ENCODE results near the gene LCE3C.
"Not testable (repeated sequence)": the region's sequence is repeated elsewhere in the genome, so short reads cannot be mapped to it uniquely, and the experiment has no call there.

LCE3C gene, protein sequence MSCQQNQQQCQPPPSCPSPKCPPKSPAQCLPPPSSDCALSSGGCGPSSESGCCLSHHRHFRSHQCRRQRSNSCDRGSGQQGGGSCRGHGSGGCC

DNA sequence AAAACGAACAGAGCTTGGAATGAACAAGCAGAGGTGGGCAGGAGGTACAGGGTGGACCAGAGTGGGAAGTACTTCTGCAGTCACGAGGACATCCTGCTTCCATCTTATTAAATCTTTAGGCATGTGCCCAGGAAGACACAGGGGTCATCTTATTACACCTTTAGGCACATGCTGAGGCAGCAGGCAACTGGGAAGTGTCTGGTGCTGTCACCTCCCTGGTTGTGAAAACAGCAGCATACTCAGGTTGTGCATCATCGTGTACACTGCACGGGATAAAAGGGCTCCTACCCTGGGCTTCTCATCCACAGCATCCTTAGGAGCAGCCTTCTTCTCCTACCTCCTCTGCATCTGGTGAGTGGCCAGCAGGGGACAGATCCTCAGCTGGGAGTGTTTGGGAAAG lies at the start of gene LCE3C:
LCE3C (plus strand) TSS at position 301 of the 400 bp plus-strand sequence. CDS start 498 bp downstream, outside the sequence.
- peak; percentile 7 for DNase-seq (ENCODE audit: low spot score)

DNA sequence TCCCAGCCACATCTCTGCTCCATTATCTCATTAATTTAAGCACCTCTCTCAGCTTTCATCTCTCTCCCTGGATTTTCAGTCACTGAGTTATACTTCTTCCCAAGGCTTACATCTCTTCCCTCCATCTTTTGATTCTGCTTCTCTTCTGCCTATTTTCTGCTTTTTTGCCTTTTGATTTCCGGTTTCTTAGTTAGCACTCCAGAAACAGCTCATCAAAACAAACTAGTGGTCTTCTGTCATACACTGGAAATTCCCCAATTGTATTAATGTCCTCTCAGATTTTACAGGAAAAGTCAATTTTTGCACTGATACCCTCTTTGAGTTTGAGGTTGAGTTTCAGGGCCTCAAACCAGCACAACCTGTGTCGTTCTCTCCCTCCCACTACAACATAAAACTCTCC lies 34.9 kb upstream of the LCE3C start:
- DNase-seq (ENCODE audit: low spot score), result no peak

DNA sequence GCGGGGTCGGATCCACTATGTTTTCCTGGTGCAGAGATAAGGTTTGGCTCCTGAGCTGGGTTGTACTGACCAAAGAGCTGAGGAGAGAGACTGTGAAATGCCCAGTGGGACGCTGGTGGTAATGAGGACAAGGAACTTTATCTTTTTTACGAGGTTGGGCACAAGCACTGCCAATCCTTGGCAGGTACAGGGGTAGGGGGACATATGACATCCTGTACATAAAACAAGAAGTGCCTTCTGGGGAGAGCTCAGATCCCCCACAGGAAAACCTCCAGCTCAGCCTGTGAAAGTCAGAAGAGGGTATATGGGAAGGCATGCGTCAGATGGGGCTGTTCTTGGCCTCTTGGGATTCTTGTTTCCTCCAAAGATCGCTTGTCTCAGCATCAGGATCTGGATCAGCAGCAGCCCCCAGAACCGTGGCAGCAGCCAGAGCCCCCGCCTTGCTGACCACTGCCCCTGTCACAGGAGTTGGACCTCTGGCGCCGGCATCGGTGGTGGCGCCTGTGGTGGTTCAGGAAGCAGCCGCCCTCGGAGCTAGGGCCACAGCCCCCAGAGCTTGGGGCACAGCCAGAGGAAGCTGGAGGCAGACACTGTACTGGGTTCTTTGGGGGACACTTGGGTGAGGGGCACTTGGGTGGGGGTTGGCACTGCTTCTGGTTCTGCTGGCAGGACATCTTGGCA lies 34.4 kb upstream of the LCE3C start:
- no peak for DNase-seq (ENCODE audit: low spot score)

DNA sequence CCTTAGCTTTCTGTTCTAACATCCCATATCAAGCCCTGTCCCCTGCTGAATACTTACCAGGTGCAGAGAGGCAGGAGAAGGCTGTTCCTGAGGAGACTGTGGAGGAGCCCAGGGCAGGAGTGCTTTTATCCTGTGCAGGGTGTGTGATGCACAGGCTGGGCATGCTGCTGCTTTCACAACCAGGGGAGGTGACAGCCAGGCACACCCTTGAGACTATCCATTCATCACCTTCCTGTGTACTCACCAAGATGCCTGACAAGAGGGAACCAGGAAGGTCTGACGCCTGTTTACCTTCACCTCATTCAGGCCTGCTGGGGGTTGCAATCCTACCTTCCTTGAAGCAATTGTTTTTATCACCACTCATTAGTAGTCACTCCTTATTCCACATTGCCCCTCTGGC lies 33.4 kb upstream of the LCE3C start, which contains the start of gene LCE3E:
LCE3E (minus strand) TSS at position 100 of the 400 bp plus-strand sequence. CDS start 572 bp downstream, outside the sequence.
- no peak for DNase-seq (ENCODE audit: low spot score)

DNA sequence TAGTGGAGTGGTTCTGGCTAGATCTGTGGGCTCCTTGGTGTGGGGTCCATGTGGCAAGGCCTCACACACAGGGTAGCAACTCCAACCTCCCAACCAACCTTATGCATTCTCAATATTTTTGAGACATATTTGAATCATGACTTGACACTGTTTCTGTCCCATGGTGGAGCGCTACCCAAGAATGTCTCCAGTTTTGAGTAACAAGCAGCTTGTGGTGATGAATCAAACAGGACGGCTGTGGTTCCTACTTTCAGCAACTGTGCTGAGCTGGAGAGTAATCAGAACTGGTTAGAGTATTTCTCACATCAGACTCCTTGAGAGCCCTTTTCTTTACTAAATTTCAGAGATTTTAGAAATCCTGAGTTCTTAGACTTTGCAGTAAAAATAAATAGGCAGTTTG lies 22.9 kb upstream of the LCE3C start:
- no peak for DNase-seq (ENCODE audit: low spot score)

DNA sequence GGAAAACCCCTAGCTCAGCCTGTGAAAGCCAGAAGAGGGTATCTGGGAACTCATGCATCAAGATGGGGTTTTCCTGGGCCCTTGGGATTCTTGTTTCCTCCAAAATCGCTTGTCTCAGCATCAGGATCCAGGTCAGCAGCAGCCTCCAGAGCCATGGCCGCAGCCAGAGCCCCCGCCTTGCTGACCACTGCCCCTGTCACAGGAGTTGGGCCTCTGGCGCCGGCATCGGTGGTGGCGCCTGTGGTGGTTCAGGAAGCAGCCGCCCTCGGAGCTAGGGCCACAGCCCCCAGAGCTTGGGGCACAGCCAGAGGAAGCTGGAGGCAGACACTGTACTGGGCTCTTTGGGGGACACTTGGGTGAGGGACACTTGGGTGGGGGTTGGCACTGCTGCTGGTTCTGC lies 20.5 kb upstream of the LCE3C start:
- not testable (repeated sequence) for DNase-seq (ENCODE audit: low spot score)

DNA sequence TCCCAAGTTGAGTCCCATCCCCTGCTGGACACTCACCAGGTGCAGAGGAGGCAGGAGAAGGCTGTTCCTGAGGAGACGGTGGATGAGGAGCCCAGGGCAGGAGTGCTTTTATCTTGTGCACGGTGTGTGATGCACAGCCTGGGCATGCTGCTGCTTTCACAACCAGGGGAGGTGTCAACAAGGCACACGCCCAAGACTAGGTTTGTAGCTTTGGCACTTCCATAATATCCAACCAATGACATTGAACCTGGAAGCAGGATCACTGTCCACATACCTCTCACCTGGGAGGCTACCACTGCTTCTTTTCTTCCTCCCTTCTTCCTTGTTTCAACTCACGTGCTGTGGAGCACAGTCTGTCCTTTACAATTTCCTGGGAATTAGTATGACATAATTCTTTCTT lies 19.6 kb upstream of the LCE3C start, which contains the start of gene LCE3D:
LCE3D (minus strand) TSS at position 84 of the 400 bp plus-strand sequence. CDS start 580 bp downstream, outside the sequence.
- DNase-seq (ENCODE audit: low spot score), result no peak

DNA sequence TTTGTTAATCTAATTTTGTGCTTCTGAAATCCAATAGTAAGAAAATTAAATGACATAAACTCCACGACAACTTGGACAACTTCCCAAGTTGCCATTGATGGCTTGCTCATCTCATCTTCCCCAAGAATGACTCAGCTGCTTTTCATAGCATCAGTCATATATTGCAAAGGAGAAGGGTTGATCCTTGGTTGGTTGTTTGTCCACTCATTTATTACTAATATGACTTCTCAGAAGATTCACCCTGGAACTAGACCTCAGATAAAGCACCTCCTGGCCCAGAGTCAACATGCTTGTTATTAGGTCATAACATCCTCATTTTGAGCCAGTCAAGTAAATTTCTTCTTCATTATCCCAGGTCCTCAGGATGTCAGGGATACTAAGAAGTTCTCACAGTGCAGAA lies 17.4 kb upstream of the LCE3C start:
- DNase-seq (ENCODE audit: low spot score), result no peak

DNA sequence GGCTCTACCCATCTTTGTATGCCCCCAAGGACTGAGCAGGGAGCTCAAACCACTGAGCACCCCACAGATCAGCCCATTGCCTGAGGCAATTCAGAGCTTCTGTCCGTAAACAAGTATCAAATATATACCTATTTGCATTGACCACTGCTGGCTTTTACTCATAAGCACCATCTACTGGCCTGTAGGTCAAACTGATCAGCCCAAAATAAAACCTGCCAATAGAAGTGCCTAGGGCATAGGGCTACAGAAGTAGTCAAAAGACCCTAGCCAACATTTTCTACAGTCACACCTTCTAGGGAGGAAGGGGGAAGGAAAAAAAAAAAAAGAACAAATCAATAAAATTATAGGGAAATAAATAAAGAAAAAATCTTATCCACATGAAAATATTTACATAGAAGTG lies 14.4 kb upstream of the LCE3C start:
- no peak for DNase-seq (ENCODE audit: low spot score)

DNA sequence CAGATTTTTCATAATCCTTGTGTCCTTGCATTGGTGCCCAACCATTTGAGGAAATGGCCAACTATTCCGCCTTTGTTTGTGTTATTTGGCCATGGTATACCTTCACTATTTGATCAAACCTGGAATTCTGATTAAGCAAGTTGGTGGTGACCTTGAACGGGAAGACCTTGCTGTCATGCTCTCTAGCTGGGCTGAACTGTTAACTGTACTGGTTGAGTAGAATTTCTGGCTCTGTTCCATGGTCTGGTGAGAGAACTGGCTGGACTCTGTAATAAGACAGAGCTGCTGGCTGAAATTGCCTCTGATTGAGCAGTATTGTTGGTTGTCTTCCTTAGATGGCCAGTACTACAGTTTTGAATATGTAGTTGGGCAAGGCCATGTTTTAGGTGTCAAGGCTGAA lies 3.0 kb upstream of the LCE3C start:
- DNase-seq (ENCODE audit: low spot score), result no peak

DNA sequence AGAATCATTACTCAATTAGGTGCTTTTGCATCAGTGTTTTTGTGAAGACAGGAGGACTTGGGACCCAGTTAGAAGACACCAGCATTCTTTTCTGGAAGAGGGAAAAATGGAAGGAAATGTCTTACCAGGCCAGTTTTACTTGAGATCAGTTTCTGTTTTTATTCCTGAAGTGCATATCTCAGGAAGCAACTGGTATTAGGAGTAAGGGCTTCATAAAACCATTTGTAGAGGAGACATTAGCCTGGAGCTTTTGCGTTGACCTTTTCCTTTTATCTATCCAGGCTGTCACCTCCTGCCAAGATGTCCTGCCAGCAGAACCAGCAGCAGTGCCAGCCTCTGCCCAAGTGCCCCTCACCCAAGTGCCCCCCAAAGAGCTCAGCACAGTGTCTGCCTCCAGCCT lies 13.5 kb downstream of the LCE3C start, which contains the start of gene LCE3B:
LCE3B (plus strand) TSS at position 301 of the 400 bp plus-strand sequence; CDS start at position 301, 0 bp downstream.
- no peak for DNase-seq (ENCODE audit: low spot score)

DNA sequence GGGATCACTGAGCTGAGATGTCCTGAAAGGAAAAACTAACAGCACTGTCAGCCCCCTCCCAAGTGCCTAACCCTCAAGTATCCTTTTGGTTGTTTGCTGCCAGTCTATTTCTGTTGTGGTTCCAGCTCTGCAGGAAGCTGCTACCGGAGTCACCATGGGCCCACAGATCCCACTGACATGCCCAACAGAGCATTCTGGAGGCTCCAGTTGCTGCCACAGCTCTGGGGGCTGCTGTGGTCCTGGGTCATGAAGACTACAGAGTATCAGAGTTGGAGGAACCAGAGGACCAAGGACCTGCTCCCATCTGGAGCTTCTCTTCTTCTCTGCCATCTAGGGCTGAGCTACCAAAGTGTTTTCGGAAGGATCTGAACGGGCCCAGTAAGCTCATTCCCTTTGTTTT lies 22.0 kb downstream of the LCE3C start:
- no peak for DNase-seq (ENCODE audit: low spot score)

DNA sequence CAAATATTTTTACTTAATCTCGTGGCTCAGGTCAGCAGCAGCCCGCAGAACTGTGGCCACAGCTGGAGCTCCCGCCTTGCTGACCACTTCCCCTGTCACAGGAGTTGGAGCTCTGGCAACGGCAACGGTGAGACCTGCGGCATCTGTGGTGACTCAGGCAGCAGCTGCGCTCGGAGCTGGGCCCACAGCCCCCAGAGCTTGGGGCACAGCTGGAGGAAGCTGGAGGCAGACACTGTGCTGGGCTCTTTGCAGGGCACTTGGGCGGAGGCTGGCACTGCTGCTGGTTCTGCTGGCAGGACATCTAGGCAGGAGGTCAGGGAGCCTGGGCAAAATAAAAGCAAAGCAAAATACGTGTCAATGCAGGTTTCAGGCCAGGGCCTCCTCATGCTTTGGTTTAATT lies 22.8 kb downstream of the LCE3C start, which contains the start of gene LCE3A:
LCE3A (minus strand) TSS at position 301 of the 400 bp plus-strand sequence; CDS start at position 301, 0 bp downstream.
- no peak for DNase-seq (ENCODE audit: low spot score)

DNA sequence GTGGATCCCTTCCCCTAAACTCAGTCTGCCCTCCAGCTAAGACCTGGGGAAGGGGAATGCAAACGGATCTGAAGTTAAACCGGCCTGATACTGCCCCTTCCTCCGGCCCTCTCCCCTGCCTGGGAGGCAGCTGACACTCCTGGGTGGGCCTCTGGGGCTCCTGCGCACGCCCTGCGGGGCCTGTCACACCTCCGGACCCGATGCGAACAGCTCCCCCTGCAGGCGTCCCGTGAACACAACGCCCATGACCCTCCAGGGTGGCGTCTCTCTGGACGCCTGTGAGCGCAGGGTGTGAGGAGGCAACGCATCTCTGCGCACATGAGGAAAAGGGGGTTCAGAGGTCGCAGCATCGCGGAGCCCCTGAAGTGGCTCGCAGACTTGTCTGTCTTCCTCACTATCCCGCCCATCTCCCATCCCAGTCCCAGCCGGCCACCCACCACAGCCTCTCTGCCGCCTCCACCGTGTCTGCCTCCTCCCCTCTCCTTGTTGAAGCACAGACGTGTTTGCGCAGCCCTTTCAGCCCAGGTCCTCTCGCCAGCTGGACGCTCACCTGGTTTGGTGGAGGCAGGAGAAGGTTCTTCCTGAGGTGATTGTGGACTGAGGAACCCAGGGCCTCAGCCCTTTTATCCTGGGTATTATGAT lies 23.3 kb downstream of the LCE3C start:
- no peak for DNase-seq (ENCODE audit: low spot score)

DNA sequence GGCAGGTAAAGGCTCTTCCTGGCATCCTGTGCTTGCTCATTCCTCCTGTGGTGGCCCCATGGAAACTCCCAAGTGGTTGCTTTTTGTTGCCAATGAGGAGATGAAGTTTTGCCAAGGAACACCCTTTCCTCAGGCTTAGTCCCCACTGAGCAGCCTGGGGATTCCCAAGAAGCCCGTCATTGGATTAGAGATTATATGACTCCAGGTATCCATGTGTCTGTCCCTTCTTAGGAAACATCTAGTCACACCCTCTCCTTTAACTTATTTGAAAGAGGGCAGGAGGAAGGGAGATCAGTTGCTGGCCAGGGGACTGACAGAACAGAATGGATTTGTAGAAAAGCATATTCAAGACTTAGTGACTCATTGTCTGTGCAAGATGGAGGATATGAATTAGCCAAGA lies 26.7 kb downstream of the LCE3C start:
- no peak for DNase-seq (ENCODE audit: low spot score)

DNA sequence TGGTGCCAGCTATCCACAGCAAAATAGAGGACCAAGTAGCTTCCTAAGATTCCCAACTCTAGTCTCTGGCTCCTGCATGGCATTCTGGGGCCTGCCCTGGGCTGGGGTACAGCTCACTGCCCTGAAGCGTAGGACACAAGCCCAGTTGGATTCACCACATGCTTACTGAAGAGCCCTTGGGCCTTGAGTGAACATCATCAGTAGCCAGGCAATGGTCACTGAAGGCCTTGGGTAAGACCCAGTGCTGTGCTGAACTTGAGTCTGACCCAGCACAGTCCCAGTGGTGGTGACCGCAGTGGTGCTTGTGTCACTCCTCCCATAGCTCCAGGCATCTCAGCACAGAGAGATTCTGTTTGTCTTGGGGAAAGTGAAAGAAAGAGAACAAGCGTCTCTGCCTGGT lies 30.6 kb downstream of the LCE3C start:
- DNase-seq (ENCODE audit: low spot score), result no peak

DNA sequence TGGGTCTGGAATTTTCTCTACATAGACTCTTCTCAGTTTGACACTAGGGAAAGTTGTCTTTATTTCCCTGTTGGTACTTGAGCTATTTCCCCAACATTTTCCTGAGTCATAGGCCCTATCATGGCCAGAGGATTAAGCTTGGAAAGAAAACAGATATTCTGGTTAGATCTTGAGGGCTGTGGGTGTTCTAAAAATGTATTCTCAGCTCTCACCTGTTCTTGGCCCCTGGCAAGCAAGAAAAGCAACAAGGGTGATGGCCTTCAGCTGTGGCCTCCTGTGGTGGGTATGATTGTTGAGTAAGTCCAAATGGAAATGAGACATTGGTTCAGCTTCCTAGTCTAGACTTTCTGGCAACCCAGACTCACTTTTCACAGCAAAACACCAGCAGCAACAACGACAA lies 40.3 kb downstream of the LCE3C start:
- DNase-seq (ENCODE audit: low spot score), result no peak

DNA sequence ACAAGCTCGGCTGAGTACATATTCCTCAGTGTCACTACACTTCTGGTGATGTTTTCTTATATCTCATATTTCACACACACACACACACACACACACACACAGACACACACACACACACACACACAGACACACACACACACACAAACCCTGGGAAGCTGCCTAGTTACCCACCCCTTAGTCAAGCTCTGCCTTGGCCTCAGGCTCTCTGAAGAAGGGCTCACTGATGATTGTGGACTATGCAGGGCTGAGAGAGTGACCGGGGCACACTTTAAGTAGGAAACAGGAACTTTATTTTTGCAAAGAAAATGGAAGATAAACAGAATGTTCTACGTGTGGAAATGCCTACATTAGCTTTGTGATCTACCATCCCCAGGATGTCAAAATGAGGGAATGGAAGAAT lies 43.9 kb downstream of the LCE3C start:
- DNase-seq (ENCODE audit: low spot score), result no peak

DNA sequence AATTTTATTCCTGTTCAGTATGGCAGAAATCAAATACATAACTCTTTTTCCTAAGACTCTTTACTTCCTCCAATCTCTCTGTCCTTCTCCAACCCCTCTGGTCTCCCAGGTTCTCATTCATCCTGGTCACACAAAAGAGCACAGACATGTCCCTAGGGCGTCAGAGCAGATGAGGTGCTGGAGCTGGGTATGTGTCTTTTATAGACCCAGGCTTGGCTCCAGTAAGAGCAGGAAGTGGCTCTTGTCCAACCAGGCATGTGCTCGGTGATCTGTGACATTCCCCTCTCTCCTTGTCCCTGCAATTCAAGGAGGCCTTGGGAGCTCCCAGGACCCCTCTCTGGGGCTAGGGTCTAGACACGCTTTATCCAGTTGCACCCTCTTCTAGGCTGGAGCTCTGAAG lies 45.1 kb downstream of the LCE3C start:
- DNase-seq (ENCODE audit: low spot score), result no peak

DNA sequence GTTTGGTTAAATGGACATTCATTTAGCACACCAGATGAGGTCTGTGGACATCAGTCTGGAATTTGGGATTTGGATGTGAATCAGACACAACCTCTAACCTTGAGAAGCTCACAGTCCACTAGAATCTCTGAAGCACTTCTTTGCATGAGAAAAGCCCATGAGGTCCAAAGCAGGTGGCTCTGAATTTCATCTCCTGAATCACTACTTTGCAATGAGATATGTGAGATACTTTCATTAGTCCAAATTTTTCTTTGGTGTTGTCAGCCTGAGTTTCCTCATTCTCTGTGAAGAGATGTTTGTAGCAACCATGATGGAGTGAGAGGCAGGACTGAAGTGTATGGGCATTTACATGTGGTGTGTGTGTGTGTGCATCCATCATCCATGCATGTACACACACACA lies 46.6 kb downstream of the LCE3C start:
- DNase-seq (ENCODE audit: low spot score), result no peak

Measured in AG20443 (cell line).